A673 (cell line): ENCODE measurements around the gene RHOBTB1.

Experiments used
- EZH2 ChIP-seq: fragments of 200-600 bp; sonication (generic); IDR thresholded peaks from 2 replicates; pipeline ENCODE4 v1.6.1; 2017; ENCODE audit warnings: borderline replicate concordance, low read depth, mild to moderate bottlenecking, mixed read lengths, antibody characterized with exemption, low read length; ENCODE audit not compliant: poor library complexity, severe bottlenecking
- TF ChIP-seq, protein P1 (sequence below): fragments of 300-800, 200-600 bp; sonication (generic); conservative IDR thresholded peaks from 2 replicates; pipeline ENCODE4 v1.5.1; 2017; ENCODE audit warnings: low read depth, mild to moderate bottlenecking, antibody characterized with exemption, low read length, moderate library complexity, mixed read lengths

- TF ChIP-seq, protein P1, sequence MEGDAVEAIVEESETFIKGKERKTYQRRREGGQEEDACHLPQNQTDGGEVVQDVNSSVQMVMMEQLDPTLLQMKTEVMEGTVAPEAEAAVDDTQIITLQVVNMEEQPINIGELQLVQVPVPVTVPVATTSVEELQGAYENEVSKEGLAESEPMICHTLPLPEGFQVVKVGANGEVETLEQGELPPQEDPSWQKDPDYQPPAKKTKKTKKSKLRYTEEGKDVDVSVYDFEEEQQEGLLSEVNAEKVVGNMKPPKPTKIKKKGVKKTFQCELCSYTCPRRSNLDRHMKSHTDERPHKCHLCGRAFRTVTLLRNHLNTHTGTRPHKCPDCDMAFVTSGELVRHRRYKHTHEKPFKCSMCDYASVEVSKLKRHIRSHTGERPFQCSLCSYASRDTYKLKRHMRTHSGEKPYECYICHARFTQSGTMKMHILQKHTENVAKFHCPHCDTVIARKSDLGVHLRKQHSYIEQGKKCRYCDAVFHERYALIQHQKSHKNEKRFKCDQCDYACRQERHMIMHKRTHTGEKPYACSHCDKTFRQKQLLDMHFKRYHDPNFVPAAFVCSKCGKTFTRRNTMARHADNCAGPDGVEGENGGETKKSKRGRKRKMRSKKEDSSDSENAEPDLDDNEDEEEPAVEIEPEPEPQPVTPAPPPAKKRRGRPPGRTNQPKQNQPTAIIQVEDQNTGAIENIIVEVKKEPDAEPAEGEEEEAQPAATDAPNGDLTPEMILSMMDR: no peak
- TF ChIP-seq EZH2: no peak
Measured at GRCh38 chr10:60979667-60980104, 35.7 kb upstream of the RHOBTB1 start.
